ENCODE measurements around the gene MEAK7. TPM values are rescaled to one million over a fixed set of nuclear protein-coding genes. Genes with fewer than 3 reads are reported as not detected.

MEAK7 gene
- total and polyA plus RNA-seq, 2 of the 8 experiments (the other 6 are each of a cell fraction or from before 2014, with no cell fraction given), result 9.6 to 19.6 TPM

DNA sequence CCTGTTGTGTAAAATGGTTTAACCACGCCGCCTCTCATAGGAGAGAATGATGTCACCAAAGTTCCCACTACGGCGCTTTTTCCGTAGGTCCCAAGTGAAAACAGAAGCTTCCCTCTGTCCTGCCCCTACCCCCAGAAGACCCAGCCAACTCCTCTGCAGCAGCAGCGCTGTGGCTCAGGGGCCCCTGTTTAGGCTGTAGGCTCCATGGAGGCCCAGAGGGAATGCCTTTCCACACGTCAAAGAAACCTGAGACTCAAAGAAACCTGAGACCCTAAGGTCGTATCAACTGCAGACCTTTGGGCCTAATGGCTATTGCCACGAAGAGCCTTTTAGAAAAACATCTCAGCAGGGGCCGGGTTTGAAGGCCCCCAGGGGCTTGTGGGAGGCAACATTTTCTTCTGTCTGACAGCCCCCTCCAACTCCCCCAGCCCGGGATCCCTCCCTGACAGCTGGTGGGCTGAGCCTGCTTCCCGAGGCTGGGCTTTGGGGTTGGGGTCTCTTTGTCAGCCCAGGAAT lies 43.1 kb upstream of the MEAK7 start:
- H2BK12ac ChIP-seq (ENCODE audit: low read depth, low read length), result peak overlapping the region; percentile 86; the same call in 1 of the 2 replicates
- no peaks in the 10 kb centered on the region for H3K36me3 ChIP-seq (ENCODE audit: control insufficient read depth in 2 of 4, insufficient read depth in 4 of 4, low read length in 3 of 4)
- no peak overlapping the region for H4K91ac ChIP-seq (replicated peaks; ENCODE audit: insufficient read length, low read length)
- 0 out of 2 replicates have a peak overlapping the region, but pooled peaks have one; percentile 61 for H2BK20ac ChIP-seq (ENCODE audit: low read length)
- H3K27ac ChIP-seq (ENCODE audit: low read depth, low read length), result no peak overlapping the region
- H4K8ac ChIP-seq (ENCODE audit: extremely low read depth, insufficient read depth, low read length), result 0 out of 2 replicates have a peak overlapping the region, but pooled peaks have one; percentile 39
- no peaks in the 10 kb centered on the region for H3K79me2 ChIP-seq (ENCODE audit: control insufficient read depth in 1 of 2, insufficient read depth in 2 of 2, low read length in 2 of 2)
- H2BK15ac ChIP-seq (ENCODE audit: low read length), result peak overlapping the region; percentile 92; the same call in 1 of the 2 replicates
- no peak overlapping the region for H3K9ac ChIP-seq (replicated peaks in 1 of 4; ENCODE audit: extremely low read depth in 1 of 4, low read depth in 3 of 4, low read length in 3 of 4)
- H3K4me2 ChIP-seq (ENCODE audit: insufficient read depth in 1 of 2, low read depth in 2 of 2, low read length in 2 of 2), result peak overlapping the region; percentile 34 to 62; a peak in 3 of 4 replicates
- H4K20me1 ChIP-seq (replicated peaks in 1 of 2; ENCODE audit: control insufficient read depth in 1 of 2, insufficient read depth in 2 of 2, low read length in 2 of 2), result no peaks in the 10 kb centered on the region
- H3K4ac ChIP-seq (replicated peaks; ENCODE audit: insufficient read length, low read depth, low read length), result no peak overlapping the region
- H3K4me3 ChIP-seq (ENCODE audit: extremely low read depth in 1 of 4, insufficient read depth in 2 of 4, low read depth in 3 of 4, low read length in 4 of 4), result peak overlapping the region in 2 of 4 experiments; percentile 14 to 28; a peak in 3 of 8 replicates
- 46% methylated on average over 12 of the region's 12 CpGs; no CpG with 5 or more reads in 1 of the 2 experiments for WGBS, 2 experiments (ENCODE audit: extremely low coverage in 1 of 2, insufficient coverage in 1 of 2, insufficient read length in 1 of 2, insufficient replicate concordance in 2 of 2, low coverage in 1 of 2, low lambda C conversion rate in 2 of 2, missing lambda C conversion rate in 1 of 2)
- no peaks in the 10 kb centered on the region for H3K23me2 ChIP-seq (ENCODE audit: low read depth, low read length)
- no peak overlapping the region for H3K23ac ChIP-seq (ENCODE audit: insufficient read length)
- H3K9me3 ChIP-seq (ENCODE audit: insufficient read depth in 2 of 2, low read depth in 1 of 2, low read length in 1 of 2), result no peaks in the 10 kb centered on the region
- H3K56ac ChIP-seq (replicated peaks; ENCODE audit: insufficient read length, low read depth, low read length), result no peak overlapping the region
- H3K79me1 ChIP-seq (ENCODE audit: low read depth, low read length), result no peaks in the 10 kb centered on the region; the same call in 1 of the 2 replicates
- H2AFZ ChIP-seq (ENCODE audit: low read length), result 0 out of 2 replicates have a peak overlapping the region, but pooled peaks have one; percentile 15
- no peak overlapping the region for H2AK5ac ChIP-seq (ENCODE audit: low read depth, low read length)
- H4K5ac ChIP-seq (ENCODE audit: insufficient read length, low read depth, low read length), result no peak overlapping the region
- H3K27me3 ChIP-seq (replicated peaks in 1 of 4; ENCODE audit: control insufficient read depth in 3 of 4, extremely low read depth in 1 of 4, insufficient read depth in 3 of 4, low read length in 3 of 4), result peaks cover 0 to 3% (median 0%) of the 10 kb centered on the region in 4 experiments; a peak in 1 of 7 replicates
- H2BK5ac ChIP-seq (ENCODE audit: low read depth, low read length), result 0 out of 2 replicates have a peak overlapping the region, but pooled peaks have one; percentile 9
- no peak overlapping the region; the same call in 1 of the 2 replicates for H3K18ac ChIP-seq (ENCODE audit: extremely low read depth, low read length)
- FAIRE-seq (no peak), DNase-seq (ENCODE audit: low read depth in 1 of 2, low spot score in 2 of 2) (peak in 1 of 2 experiments; percentile 58)
- no peak overlapping the region for H2BK120ac ChIP-seq (replicated peaks; ENCODE audit: low read depth, low read length)
- no peak overlapping the region for H3K14ac ChIP-seq (ENCODE audit: insufficient read length)
- POLR2A ChIA-PET (ENCODE audit: partially characterized antibody), result interaction anchor here (0.8 to 2.1 kb wide), 6 partner anchors 8 to 177 kb away, joined by 3 to 6 read pairs (median 4); no protein-coding TSS in a partner anchor
- peaks cover 0 to 23% (median 13%) of the 10 kb centered on the region in 4 experiments; a peak in 6 of 7 replicates for H3K4me1 ChIP-seq (replicated peaks in 1 of 4; ENCODE audit: control insufficient read depth in 3 of 4, insufficient read depth in 4 of 4, low read length in 3 of 4)
- CTCF ChIA-PET (ENCODE audit: partially characterized antibody), result interaction anchor here (0.6 to 1.6 kb wide), 5 partner anchors 37 to 415 kb away, joined by 3 to 5 read pairs (median 4); no protein-coding TSS in a partner anchor
- TF ChIP-seq SIX5 (IDR thresholded peaks at IDR 0.05; ENCODE audit: low read depth, low read length), result no peak
- TF ChIP-seq ASH2L (IDR thresholded peaks at IDR 0.05; ENCODE audit: low read length), result peak; percentile 68
- TF ChIP-seq, protein P1, sequence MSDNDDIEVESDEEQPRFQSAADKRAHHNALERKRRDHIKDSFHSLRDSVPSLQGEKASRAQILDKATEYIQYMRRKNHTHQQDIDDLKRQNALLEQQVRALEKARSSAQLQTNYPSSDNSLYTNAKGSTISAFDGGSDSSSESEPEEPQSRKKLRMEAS (IDR thresholded peaks at IDR 0.05), result no peak
